ENCODE measurements around the gene ITGA5. TPM values are rescaled to one million over a fixed set of nuclear protein-coding genes. Genes with fewer than 3 reads are reported as not detected.

Gene ITGA5
- total and polyA plus RNA-seq, 2 experiments from 2014 or later = 402 to 496 TPM

DNA sequence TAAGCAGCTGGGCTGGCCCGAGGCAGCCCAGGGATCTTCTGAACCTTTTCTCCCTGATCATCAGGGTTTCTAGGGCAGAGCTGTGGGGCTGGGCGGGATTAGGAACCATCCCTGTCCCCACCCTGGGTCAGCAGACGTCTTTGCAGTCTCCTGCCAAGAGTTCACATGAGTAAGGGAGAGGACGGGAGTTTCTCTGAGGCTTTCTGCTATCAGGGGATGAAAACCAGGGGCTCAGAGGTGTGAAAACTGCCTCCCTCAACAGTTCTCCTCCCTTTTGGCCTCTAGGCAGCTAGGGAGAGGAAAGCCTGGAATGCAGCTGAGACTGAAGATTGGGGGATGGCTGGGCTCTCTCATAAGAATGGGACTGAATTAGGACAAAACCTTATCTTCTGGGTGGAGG is 42.5 kb downstream of the ITGA5 start:
- no peak for DNase-seq
- Histone ChIP-seq H3K9ac (no peak overlapping the region), H3K9me3 (ENCODE audit: low read depth) (no peaks in the 10 kb centered on the region), H4K20me1 (ENCODE audit: insufficient read depth) (no peaks in the 10 kb centered on the region), H3K4me3 (no peak overlapping the region), H2AFZ (no peak overlapping the region), H3K27ac (no peak overlapping the region), H3K27me3 (replicated peaks; ENCODE audit: insufficient read depth) (no peaks in the 10 kb centered on the region), H3K36me3 (ENCODE audit: low read depth) (no peaks in the 10 kb centered on the region), H3K79me2 (ENCODE audit: insufficient read depth) (no peaks in the 10 kb centered on the region), H3K4me2 (ENCODE audit: unreplicated experiment) (no peak overlapping the region), H3F3A (ENCODE audit: insufficient read depth) (peaks cover 9% of the 10 kb centered on the region; the same call in 1 of the 2 replicates), H3K9me2 (ENCODE audit: insufficient read depth) (no peaks in the 10 kb centered on the region), H3K4me1 (ENCODE audit: insufficient read depth) (no peaks in the 10 kb centered on the region)
- no peak for TF ChIP-seq EZH2 (IDR thresholded peaks at IDR 0.05; ENCODE audit: insufficient read depth, poor library complexity, severe bottlenecking)
- no peak for TF ChIP-seq EZH2phosphoT487 (IDR thresholded peaks at IDR 0.05; ENCODE audit: insufficient read depth, low read depth)
- in situ Hi-C loops (cut with MboI) = no loop called here
- WGBS, 2 experiments (ENCODE audit: low coverage in 1 of 2, low lambda C conversion rate in 2 of 2, missing lambda C conversion rate in 2 of 2) = 58 to 66% methylated on average over 4 of the region's 4 CpGs

DNA sequence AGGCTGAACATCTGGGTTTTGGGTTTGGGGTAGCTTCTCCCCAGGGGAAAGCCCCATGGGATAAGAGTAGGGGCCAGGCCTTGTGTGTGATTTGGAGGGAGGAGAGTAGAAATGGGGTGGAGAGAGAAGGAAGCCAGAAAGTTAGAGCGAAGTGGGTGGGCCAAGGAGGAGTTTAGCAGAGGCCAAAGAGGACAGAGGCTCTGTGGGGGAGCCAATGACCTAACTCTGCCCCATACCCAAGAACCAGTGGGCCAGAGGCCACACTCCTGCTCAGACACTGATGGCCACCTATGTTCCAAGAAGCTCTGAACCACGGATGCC is 43.8 kb downstream of the ITGA5 start:
- no peaks in the 10 kb centered on the region for H3K36me3 ChIP-seq (ENCODE audit: low read depth)
- H3K27me3 ChIP-seq (replicated peaks; ENCODE audit: insufficient read depth) = no peaks in the 10 kb centered on the region
- DNase-seq = no peak
- no peaks in the 10 kb centered on the region for H3K9me3 ChIP-seq (ENCODE audit: low read depth)
- H3K27ac ChIP-seq = no peak overlapping the region
- no peaks in the 10 kb centered on the region for H3K4me1 ChIP-seq (ENCODE audit: insufficient read depth)
- in situ Hi-C loops (cut with MboI) = no loop called here
- TF ChIP-seq EZH2phosphoT487 (IDR thresholded peaks at IDR 0.05; ENCODE audit: insufficient read depth, low read depth) = no peak
- TF ChIP-seq EZH2 (IDR thresholded peaks at IDR 0.05; ENCODE audit: insufficient read depth, poor library complexity, severe bottlenecking) = no peak
- H3K4me3 ChIP-seq = no peak overlapping the region
- H3K4me2 ChIP-seq (ENCODE audit: unreplicated experiment) = no peak overlapping the region
- H3K9me2 ChIP-seq (ENCODE audit: insufficient read depth) = no peaks in the 10 kb centered on the region
- no peak overlapping the region for H3K9ac ChIP-seq
- no peaks in the 10 kb centered on the region for H3K79me2 ChIP-seq (ENCODE audit: insufficient read depth)
- H3F3A ChIP-seq (ENCODE audit: insufficient read depth) = peaks cover 9% of the 10 kb centered on the region; the same call in 1 of the 2 replicates
- 21 to 37% methylated on average over 2 of the region's 2 CpGs for WGBS, 2 experiments (ENCODE audit: low coverage in 1 of 2, low lambda C conversion rate in 2 of 2, missing lambda C conversion rate in 2 of 2)
- no peaks in the 10 kb centered on the region for H4K20me1 ChIP-seq (ENCODE audit: insufficient read depth)
- no peak overlapping the region for H2AFZ ChIP-seq

DNA sequence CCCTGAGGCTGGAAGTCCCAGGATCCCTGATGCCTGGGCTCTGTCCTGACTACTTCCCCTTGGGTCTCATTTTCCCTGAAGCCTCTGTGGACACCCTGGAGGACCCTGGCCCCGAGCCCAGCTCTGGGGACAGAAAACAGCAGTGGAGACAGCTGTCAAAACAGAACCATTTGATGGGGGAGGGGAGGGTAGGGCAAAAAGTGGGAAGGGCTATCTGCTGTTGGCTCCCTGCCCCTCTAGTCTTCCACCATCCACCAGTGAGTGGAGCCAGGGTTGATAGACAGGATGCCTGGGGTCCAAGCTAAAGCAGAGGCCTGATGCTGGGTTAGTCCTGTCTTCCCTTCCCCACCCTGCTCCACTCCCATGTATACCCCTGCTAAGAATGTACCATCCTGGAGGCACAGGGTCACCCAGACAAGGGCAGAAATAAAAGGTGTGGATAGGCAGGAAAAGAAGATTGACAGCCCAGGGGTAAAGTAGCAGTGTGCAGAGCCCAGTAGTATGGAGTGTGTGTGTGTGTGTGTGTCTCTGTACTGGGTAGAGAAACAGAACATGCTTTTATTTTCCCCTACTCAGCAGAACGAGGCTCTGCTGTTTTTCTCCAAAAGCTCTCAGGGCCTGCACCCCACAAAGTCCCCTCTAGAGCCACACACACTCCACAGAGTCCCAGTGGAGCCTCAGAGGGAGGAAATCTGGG is 44.4 kb downstream of the ITGA5 start:
- Histone ChIP-seq H3K27me3 (replicated peaks; ENCODE audit: insufficient read depth) (no peaks in the 10 kb centered on the region), H3K4me1 (ENCODE audit: insufficient read depth) (0 out of 2 replicates have a peak, but pooled peaks cover 1% of the 10 kb centered on the region), H3K9ac (no peak overlapping the region), H2AFZ (no peak overlapping the region), H4K20me1 (ENCODE audit: insufficient read depth) (no peaks in the 10 kb centered on the region), H3K36me3 (ENCODE audit: low read depth) (no peaks in the 10 kb centered on the region), H3K9me2 (ENCODE audit: insufficient read depth) (no peaks in the 10 kb centered on the region), H3F3A (ENCODE audit: insufficient read depth) (peaks cover 9% of the 10 kb centered on the region; the same call in 1 of the 2 replicates), H3K9me3 (ENCODE audit: low read depth) (no peaks in the 10 kb centered on the region), H3K27ac (no peak overlapping the region), H3K4me2 (ENCODE audit: unreplicated experiment) (no peak overlapping the region), H3K4me3 (no peak overlapping the region), H3K79me2 (ENCODE audit: insufficient read depth) (no peaks in the 10 kb centered on the region)
- DNase-seq = no peak
- WGBS, 2 experiments (ENCODE audit: low coverage in 1 of 2, low lambda C conversion rate in 2 of 2, missing lambda C conversion rate in 2 of 2) = 30 to 34% methylated on average over 2 of the region's 2 CpGs
- in situ Hi-C loops (cut with MboI) = no loop called here
- no peak for TF ChIP-seq EZH2 (IDR thresholded peaks at IDR 0.05; ENCODE audit: insufficient read depth, poor library complexity, severe bottlenecking)
- no peak for TF ChIP-seq EZH2phosphoT487 (IDR thresholded peaks at IDR 0.05; ENCODE audit: insufficient read depth, low read depth)

DNA sequence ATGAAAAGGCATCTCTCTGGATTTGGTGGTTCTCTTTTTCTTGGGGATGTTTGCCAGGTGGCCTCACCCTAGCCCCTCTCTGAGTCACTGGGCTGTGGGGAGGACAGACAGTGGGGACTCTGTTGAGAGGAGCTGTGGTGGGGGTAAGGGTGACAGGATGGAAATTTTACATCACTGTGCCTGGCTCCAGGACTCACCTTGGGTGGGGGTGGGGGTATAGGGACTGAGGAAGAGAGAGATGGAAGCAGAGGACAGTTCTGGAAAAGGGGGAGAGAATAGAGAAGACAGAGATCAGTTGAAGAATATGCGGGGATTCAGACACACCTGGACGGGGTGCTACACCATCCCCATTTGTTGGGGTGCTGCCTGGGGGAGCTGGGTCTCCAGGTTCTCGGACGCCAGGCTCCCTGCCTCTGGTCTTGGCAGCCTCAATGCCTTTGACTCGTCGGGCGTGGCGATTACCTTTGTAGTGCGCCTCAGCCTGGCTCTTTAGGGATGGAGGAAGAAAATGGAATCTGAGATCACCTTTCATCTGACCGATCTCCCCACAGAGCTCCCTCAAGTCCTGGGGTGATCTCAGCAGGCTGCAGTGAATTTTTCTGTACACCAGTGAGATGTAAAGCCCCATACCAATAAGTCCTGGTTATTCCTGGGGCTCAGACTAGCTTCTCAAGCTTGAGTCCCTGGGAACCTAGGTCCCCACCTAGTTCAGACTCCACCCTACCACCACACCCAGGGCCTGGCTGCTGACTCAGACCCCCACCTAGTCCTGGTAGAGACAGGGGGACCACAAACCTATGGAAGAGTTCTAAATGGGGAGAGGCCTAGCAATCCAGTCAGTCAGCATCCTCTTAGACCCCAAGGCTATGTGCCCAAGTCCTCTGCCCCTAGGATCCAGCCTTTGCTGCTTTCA is 45.2 kb downstream of the ITGA5 start:
- Histone ChIP-seq H3K4me3 (no peak overlapping the region), H3K4me1 (ENCODE audit: insufficient read depth) (peaks cover 10% of the 10 kb centered on the region), H3K9me2 (ENCODE audit: insufficient read depth) (no peaks in the 10 kb centered on the region), H3K79me2 (ENCODE audit: insufficient read depth) (no peaks in the 10 kb centered on the region), H3K27ac (no peak overlapping the region), H3F3A (ENCODE audit: insufficient read depth) (peaks cover 14% of the 10 kb centered on the region), H3K9ac (no peak overlapping the region), H3K27me3 (replicated peaks; ENCODE audit: insufficient read depth) (no peaks in the 10 kb centered on the region), H2AFZ (no peak overlapping the region), H3K9me3 (ENCODE audit: low read depth) (no peaks in the 10 kb centered on the region), H3K4me2 (ENCODE audit: unreplicated experiment) (no peak overlapping the region), H4K20me1 (ENCODE audit: insufficient read depth) (no peaks in the 10 kb centered on the region), H3K36me3 (ENCODE audit: low read depth) (no peaks in the 10 kb centered on the region)
- WGBS, 2 experiments (ENCODE audit: low coverage in 1 of 2, low lambda C conversion rate in 2 of 2, missing lambda C conversion rate in 2 of 2) = 94 to 95% methylated on average over 10 of the region's 10 CpGs
- no peak for TF ChIP-seq EZH2phosphoT487 (IDR thresholded peaks at IDR 0.05; ENCODE audit: insufficient read depth, low read depth)
- TF ChIP-seq EZH2 (IDR thresholded peaks at IDR 0.05; ENCODE audit: insufficient read depth, poor library complexity, severe bottlenecking) = no peak
- in situ Hi-C loops (cut with MboI) = no loop called here
- no peak for DNase-seq
